Activated naive CD4-positive, alpha-beta T cell treated with anti-CD3 and anti-CD28 coated beads, Interleukin-2, amount 10 ng/mL, durations not matched to agents 7 days and 5 days (primary cell): ENCODE data around the gene PNPLA1.

Source experiments
- CTCF ChIA-PET: fragments of 350-600 bp; sonication (Branson Sonifier 250); formaldehyde crosslinking; loops from one replicate; lab custom pipeline; 2021; ENCODE audit warnings: antibody characterized with exemption; lab: Charles Lee
- DNase-seq: peaks from one replicate; pipeline ENCODE4 v3.0.0-alpha.2; 2020
- H3K27ac Mint-ChIP-seq: one replicate; pipeline ENCODE4 v1.8.0; 2021; ENCODE audit warnings: mild to moderate bottlenecking, moderate library complexity, mixed read lengths
- H3K27me3 Mint-ChIP-seq: one replicate; pipeline ENCODE4 v1.8.0; 2021; ENCODE audit warnings: mild to moderate bottlenecking, mixed read lengths
- H3K36me3 Mint-ChIP-seq: one replicate; pipeline ENCODE4 v1.8.0; 2021; ENCODE audit warnings: mixed read lengths
- H3K4me1 Mint-ChIP-seq: one replicate; pipeline ENCODE4 v1.8.0; 2021; ENCODE audit warnings: mixed read lengths
- H3K4me3 Mint-ChIP-seq: one replicate; pipeline ENCODE4 v1.8.0; 2021; ENCODE audit warnings: mild to moderate bottlenecking, moderate library complexity, mixed read lengths
- H3K9me3 Mint-ChIP-seq: one replicate; pipeline ENCODE4 v1.8.0; 2021; ENCODE audit warnings: mixed read lengths

Gene PNPLA1

GRCh38 chr6:36346486-36347273 is 76.8 kb downstream of the PNPLA1 start:
- no peak overlapping the region for H3K27ac Mint-ChIP-seq
- H3K27me3 Mint-ChIP-seq = peaks cover 56% of the 10 kb centered on the region
- no peaks in the 10 kb centered on the region for H3K36me3 Mint-ChIP-seq
- no peak overlapping the region for H3K4me3 Mint-ChIP-seq
- DNase-seq = no peak
- no peaks in the 10 kb centered on the region for H3K9me3 Mint-ChIP-seq
- H3K4me1 Mint-ChIP-seq = no peaks in the 10 kb centered on the region
- CTCF ChIA-PET = interaction anchor here (2.0 kb wide), 1 partner anchor 44 kb away, joined by 5 read pairs; no protein-coding TSS in a partner anchor

GRCh38 chr6:36347621-36348020 is 77.8 kb downstream of the PNPLA1 start:
- no peak for DNase-seq
- H3K9me3 Mint-ChIP-seq = peaks cover under 1% of the 10 kb centered on the region
- no peaks in the 10 kb centered on the region for H3K4me1 Mint-ChIP-seq
- H3K27me3 Mint-ChIP-seq = peaks cover 50% of the 10 kb centered on the region
- no peak overlapping the region for H3K4me3 Mint-ChIP-seq
- H3K36me3 Mint-ChIP-seq = no peaks in the 10 kb centered on the region
- CTCF ChIA-PET = interaction anchor here (2.0 kb wide), 1 partner anchor 45 kb away, joined by 5 read pairs; no protein-coding TSS in a partner anchor
- no peak overlapping the region for H3K27ac Mint-ChIP-seq

DNA sequence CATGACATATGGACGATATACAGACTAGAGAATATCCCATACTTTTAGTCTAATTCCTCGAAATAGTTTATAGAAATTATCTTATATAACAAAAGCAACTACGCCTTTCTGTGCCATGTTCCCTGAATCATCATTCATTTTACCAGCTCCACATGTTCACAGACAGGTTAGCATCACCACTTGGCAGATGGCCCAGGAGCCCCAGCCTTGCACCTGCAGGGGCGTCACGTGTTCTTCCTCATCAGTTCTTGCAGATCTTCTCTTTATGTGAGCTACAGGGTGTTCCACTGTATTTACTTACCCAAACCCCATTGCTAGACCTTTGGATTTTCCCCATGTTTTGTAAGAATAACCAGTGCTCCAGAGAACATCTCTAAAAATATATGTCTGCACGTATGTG is 79.4 kb downstream of the PNPLA1 start:
- no peak for DNase-seq
- peaks cover 45% of the 10 kb centered on the region for H3K27me3 Mint-ChIP-seq
- peaks cover 4% of the 10 kb centered on the region for H3K9me3 Mint-ChIP-seq
- H3K27ac Mint-ChIP-seq = no peak overlapping the region
- H3K4me1 Mint-ChIP-seq = no peaks in the 10 kb centered on the region
- H3K4me3 Mint-ChIP-seq = no peak overlapping the region
- CTCF ChIA-PET = interaction anchor here (0.8 to 1.4 kb wide), 2 partner anchors 8 to 371 kb away, joined by 4 to 7 read pairs; no protein-coding TSS in a partner anchor
- H3K36me3 Mint-ChIP-seq = no peaks in the 10 kb centered on the region

GRCh38 chr6:36350082-36350481 is 80.2 kb downstream of the PNPLA1 start:
- CTCF ChIA-PET = interaction anchor here (1.4 kb wide), 1 partner anchor 9 kb away, joined by 7 read pairs; no protein-coding TSS in a partner anchor
- H3K36me3 Mint-ChIP-seq = no peaks in the 10 kb centered on the region
- peaks cover 4% of the 10 kb centered on the region for H3K9me3 Mint-ChIP-seq
- peak overlapping the region; percentile 0 for H3K27ac Mint-ChIP-seq
- DNase-seq = no peak
- H3K4me1 Mint-ChIP-seq = no peaks in the 10 kb centered on the region
- peaks cover 36% of the 10 kb centered on the region for H3K27me3 Mint-ChIP-seq
- no peak overlapping the region for H3K4me3 Mint-ChIP-seq

- H3K27ac Mint-ChIP-seq = no peak overlapping the region
- CTCF ChIA-PET = interaction anchor here (1.0 to 2.0 kb wide), 3 partner anchors 9 to 49 kb away, joined by 6 to 9 read pairs (median 7); no protein-coding TSS in a partner anchor
- peaks cover 4% of the 10 kb centered on the region for H3K9me3 Mint-ChIP-seq
- peaks cover 31% of the 10 kb centered on the region for H3K27me3 Mint-ChIP-seq
- no peaks in the 10 kb centered on the region for H3K36me3 Mint-ChIP-seq
- no peak for DNase-seq
- no peak overlapping the region for H3K4me3 Mint-ChIP-seq
- H3K4me1 Mint-ChIP-seq = no peaks in the 10 kb centered on the region
Measured at GRCh38 chr6:36350681-36351571, 81.1 kb downstream of the PNPLA1 start.

DNA sequence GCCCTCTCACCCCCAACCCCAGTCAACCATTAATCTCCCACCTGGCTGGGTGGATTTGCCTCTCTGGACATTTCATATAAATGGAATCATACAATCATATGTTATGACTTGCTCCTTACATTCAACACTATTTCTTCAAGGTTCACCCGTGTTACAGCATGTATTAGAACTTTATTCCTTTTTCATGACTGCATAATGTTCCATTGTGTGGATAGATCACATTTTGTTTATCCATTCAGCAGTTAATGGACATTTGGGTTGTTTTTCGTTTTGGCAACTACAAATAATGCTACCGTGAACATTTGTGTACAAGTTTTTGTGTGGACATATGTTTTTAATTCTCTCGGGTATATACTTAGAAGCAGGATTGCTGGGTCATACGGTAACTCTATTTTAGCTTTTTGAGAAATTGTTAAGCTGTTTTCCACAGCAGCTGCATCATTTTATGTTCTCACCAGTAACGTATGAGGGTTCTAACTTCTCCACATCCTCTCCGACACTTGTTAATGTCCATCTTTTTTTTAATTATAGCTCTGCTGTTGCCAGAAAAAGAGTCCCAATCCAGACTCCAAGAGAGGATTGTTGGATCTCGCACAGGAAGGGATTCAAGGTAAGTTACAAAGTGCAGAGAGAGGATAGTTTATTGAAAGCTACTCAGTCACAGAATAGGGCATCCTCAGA is 82.8 kb downstream of the PNPLA1 start:
- CTCF ChIA-PET = interaction anchor here (0.9 to 1.6 kb wide), 3 partner anchors 9 to 12 kb away, joined by 4 to 5 read pairs (median 4); no protein-coding TSS in a partner anchor
- no peak for DNase-seq
- peaks cover 5% of the 10 kb centered on the region for H3K4me1 Mint-ChIP-seq
- no peaks in the 10 kb centered on the region for H3K36me3 Mint-ChIP-seq
- H3K9me3 Mint-ChIP-seq = peaks cover 4% of the 10 kb centered on the region
- no peak overlapping the region for H3K4me3 Mint-ChIP-seq
- peaks cover 37% of the 10 kb centered on the region for H3K27me3 Mint-ChIP-seq
- no peak overlapping the region for H3K27ac Mint-ChIP-seq

- Mint-ChIP-seq H3K4me1 (peaks cover 13% of the 10 kb centered on the region), H3K27ac (no peak overlapping the region), H3K27me3 (peaks cover 39% of the 10 kb centered on the region), H3K4me3 (no peak overlapping the region), H3K36me3 (no peaks in the 10 kb centered on the region), H3K9me3 (peaks cover 4% of the 10 kb centered on the region)
- DNase-seq = no peak
- CTCF ChIA-PET = interaction anchor here (1.5 to 1.6 kb wide), 2 partner anchors 8 to 13 kb away, joined by 4 to 5 read pairs; no protein-coding TSS in a partner anchor
Measured at GRCh38 chr6:36353411-36353915, 83.6 kb downstream of the PNPLA1 start.

DNA sequence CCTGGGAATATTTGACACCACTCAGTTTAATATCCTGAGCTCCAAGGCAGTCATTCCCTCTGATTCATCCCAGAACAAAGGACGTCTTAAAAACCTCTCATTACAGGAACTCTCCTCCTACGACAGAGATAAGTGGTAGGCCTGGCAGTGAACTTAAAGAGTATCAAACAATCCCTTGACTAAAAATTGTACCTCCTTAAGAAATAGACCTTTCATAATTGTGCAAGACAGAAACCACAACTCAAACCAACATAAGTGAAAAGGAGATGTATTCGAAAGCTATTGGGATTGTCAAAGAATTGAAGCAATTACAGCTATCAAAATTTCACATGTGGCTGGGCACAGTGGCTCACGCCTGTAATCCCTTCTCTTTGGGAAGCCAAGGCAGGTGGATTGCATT is 86.0 kb downstream of the PNPLA1 start:
- no peak overlapping the region for H3K27ac Mint-ChIP-seq
- no peak overlapping the region for H3K4me3 Mint-ChIP-seq
- H3K9me3 Mint-ChIP-seq = peaks cover 4% of the 10 kb centered on the region
- CTCF ChIA-PET = interaction anchor here (1.4 kb wide), 1 partner anchor 14 kb away, joined by 6 read pairs; no protein-coding TSS in a partner anchor
- DNase-seq = no peak
- H3K36me3 Mint-ChIP-seq = no peaks in the 10 kb centered on the region
- H3K27me3 Mint-ChIP-seq = peaks cover 40% of the 10 kb centered on the region
- H3K4me1 Mint-ChIP-seq = peaks cover 21% of the 10 kb centered on the region

DNA sequence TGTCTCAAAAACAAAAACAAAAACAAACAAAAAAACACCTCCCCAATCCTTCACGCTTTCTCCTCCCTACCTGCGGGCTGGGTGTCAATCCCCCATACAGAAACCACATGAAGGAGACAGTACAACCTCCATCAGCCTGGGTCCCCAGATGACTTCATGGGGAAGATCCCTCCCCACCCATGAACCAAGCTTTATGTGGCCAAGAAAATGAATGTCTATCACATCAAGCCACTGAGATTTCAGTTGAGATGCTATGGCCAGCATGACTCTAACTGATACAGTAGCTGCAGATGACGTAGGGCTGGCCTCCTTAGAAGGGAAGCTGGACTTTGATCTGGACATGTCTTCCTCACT is 88.0 kb downstream of the PNPLA1 start:
- Mint-ChIP-seq H3K27me3 (peaks cover 36% of the 10 kb centered on the region), H3K9me3 (peaks cover 1% of the 10 kb centered on the region), H3K4me3 (no peak overlapping the region), H3K4me1 (peaks cover 21% of the 10 kb centered on the region), H3K27ac (no peak overlapping the region), H3K36me3 (no peaks in the 10 kb centered on the region)
- CTCF ChIA-PET = interaction anchor here (0.8 to 6.6 kb wide), 6 partner anchors 15 to 330 kb away, joined by 3 to 42 read pairs (median 6); partner anchors contain the start of gene MAPK14
- DNase-seq = no peak
